ENCODE results near the gene ZIC4.

Gene ZIC4

DNA sequence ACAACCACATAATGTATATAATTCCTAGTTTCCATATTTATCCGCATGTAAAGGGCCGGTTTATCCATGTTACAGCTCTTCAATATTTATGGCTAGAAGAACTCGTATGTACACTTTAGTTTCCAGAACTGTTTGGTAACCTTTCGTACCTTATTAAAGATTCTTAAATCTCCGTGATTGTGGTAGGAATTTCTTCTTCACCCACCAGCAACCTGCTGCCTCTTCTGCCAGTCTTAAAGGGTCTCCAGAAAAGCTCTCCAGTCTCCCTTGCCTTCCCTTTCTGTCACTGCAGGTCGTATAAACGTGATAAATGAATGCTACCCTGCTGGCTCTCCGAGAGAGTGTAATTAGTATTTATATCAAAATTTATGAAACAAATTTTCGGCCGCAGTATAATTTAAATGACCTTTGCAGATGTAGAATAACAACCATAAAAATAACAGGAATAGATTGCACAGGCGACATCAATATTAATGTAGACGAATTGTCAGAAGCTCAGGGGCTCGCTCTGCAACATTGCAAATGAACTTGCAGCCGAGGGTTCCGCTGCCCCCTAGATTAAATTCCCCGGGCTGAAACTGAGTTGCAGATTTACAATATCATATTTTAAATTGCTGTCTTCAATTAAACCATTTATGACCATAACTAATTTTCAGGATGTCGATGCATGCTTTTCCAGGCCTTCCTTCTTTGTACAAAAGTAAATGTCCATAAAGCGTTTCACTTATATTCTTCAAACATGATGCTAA, 8.2 kb upstream of the ZIC4 start:
- Histone ChIP-seq H3K79me2 (ENCODE audit: low read length) (no peaks in the 10 kb centered on the region), H4K20me1 (ENCODE audit: insufficient read depth, low read length) (no peaks in the 10 kb centered on the region), H3K27ac (ENCODE audit: low read length) (no peak overlapping the region), H3K36me3 (replicated peaks; ENCODE audit: low read depth, low read length) (no peaks in the 10 kb centered on the region), H2AFZ (ENCODE audit: low read depth, low read length) (no peak overlapping the region), H3K4me2 (ENCODE audit: low read length) (no peak overlapping the region), H3K27me3 (ENCODE audit: low read depth, low read length) (no peaks in the 10 kb centered on the region), H3K9ac (ENCODE audit: low read length) (no peak overlapping the region), H3K9me3 (ENCODE audit: insufficient read depth, low read length) (no peaks in the 10 kb centered on the region), H3K4me3 (ENCODE audit: low read length) (no peak overlapping the region), H3K4me1 (ENCODE audit: low read length) (no peaks in the 10 kb centered on the region)
- TF ChIP-seq EZH2phosphoT487 (IDR thresholded peaks at IDR 0.05; ENCODE audit: low read depth) (no peak), CTCF (IDR thresholded peaks at IDR 0.05; ENCODE audit: low read depth, low read length) (no peak)

- no peak overlapping the region for H3K4me3 ChIP-seq (ENCODE audit: low read length)
- H3K9ac ChIP-seq (ENCODE audit: low read length), result no peak overlapping the region
- H3K9me3 ChIP-seq (ENCODE audit: insufficient read depth, low read length), result no peaks in the 10 kb centered on the region
- H2AFZ ChIP-seq (ENCODE audit: low read depth, low read length), result no peak overlapping the region
- TF ChIP-seq EZH2phosphoT487 (IDR thresholded peaks at IDR 0.05; ENCODE audit: low read depth), result no peak
- TF ChIP-seq CTCF (IDR thresholded peaks at IDR 0.05; ENCODE audit: low read depth, low read length), result no peak
- no peak overlapping the region for H3K4me2 ChIP-seq (ENCODE audit: low read length)
- no peaks in the 10 kb centered on the region for H3K36me3 ChIP-seq (replicated peaks; ENCODE audit: low read depth, low read length)
- H3K79me2 ChIP-seq (ENCODE audit: low read length), result no peaks in the 10 kb centered on the region
- H3K4me1 ChIP-seq (ENCODE audit: low read length), result no peaks in the 10 kb centered on the region
- no peaks in the 10 kb centered on the region for H4K20me1 ChIP-seq (ENCODE audit: insufficient read depth, low read length)
- no peaks in the 10 kb centered on the region for H3K27me3 ChIP-seq (ENCODE audit: low read depth, low read length)
- no peak overlapping the region for H3K27ac ChIP-seq (ENCODE audit: low read length)
These were observed 7.5 kb upstream of the ZIC4 start for GRCh38 chr3:147413686-147414389.

DNA sequence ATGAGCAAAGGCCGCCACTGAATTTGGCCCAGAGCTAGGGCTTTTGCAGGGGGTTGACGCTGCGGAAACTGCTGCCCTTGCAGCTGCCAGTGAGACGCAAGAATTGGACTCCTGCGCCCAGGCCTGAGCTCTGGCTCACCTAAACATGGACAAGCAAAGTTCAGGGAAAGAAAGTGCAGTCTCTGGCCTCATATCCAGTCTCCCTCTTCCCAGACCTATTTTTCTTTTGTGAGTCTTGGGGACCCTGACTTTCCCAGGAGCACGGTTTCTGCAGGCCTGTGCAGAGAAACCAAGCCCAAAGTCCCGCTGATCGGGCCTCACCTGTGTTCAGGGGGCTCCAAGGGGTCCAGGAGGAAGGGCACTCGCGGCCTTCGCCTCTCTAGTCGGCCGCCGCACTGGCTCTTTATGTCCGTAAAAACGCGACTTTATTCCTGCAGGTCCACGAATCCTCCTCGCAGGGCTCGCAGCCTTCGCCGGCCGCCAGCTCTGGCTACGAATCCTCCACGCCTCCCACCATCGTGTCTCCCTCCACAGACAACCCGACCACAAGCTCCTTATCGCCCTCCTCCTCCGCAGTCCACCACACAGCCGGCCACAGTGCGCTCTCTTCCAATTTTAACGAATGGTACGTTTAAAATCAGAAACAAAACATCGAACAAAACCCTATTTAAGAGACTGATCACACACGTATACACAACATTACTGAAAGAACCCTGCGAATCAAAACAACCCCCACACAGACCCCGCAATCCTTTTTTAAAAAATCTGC, 6.8 kb upstream of the ZIC4 start:
- H3K9ac ChIP-seq (ENCODE audit: low read length), result no peak overlapping the region
- no peak overlapping the region for H3K4me3 ChIP-seq (ENCODE audit: low read length)
- H3K9me3 ChIP-seq (ENCODE audit: insufficient read depth, low read length), result no peaks in the 10 kb centered on the region
- H3K79me2 ChIP-seq (ENCODE audit: low read length), result no peaks in the 10 kb centered on the region
- no peaks in the 10 kb centered on the region for H3K27me3 ChIP-seq (ENCODE audit: low read depth, low read length)
- no peaks in the 10 kb centered on the region for H3K36me3 ChIP-seq (replicated peaks; ENCODE audit: low read depth, low read length)
- no peak overlapping the region for H2AFZ ChIP-seq (ENCODE audit: low read depth, low read length)
- no peak overlapping the region for H3K27ac ChIP-seq (ENCODE audit: low read length)
- no peak overlapping the region for H3K4me2 ChIP-seq (ENCODE audit: low read length)
- no peaks in the 10 kb centered on the region for H3K4me1 ChIP-seq (ENCODE audit: low read length)
- no peaks in the 10 kb centered on the region for H4K20me1 ChIP-seq (ENCODE audit: insufficient read depth, low read length)
- no peak for TF ChIP-seq CTCF (IDR thresholded peaks at IDR 0.05; ENCODE audit: low read depth, low read length)
- no peak for TF ChIP-seq EZH2phosphoT487 (IDR thresholded peaks at IDR 0.05; ENCODE audit: low read depth)

Data from OCI-LY3 (cell line).